Measurements from ENCODE around the gene BATF3. TPM values are rescaled to one million over a fixed set of nuclear protein-coding genes. Genes with fewer than 3 reads are reported as not detected.

BATF3 gene
- polyA plus RNA-seq, 1 of the 3 experiments (the other 2 are of a cell fraction): 0.76 TPM

DNA sequence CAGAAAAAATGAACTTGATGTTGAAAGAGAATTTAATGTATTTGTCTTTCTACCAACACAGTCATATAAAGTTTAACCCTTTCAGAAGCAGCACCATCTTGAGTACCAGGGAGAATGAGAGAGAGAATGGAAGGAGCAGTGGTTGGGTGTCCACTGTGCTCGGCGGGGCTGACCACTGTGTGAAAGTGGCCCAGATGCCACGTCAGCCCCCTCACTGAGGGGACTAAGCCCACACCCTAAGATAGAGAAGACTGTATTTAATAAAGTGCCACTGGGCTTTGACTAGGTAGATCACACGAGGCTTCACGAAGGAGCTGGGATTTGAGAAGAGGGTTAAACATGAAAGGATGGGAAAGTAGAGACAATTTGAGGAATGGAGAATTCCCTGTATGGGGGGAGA, 31.2 kb downstream of the BATF3 start:
- Histone ChIP-seq H3K4me1 (ENCODE audit: control insufficient read depth in 1 of 2, insufficient read depth in 2 of 2, low read depth in 1 of 2, low read length in 1 of 2) (peaks cover 29 to 51% of the 10 kb centered on the region in 2 experiments), H3F3A (replicated peaks; ENCODE audit: insufficient read depth) (peaks cover 21% of the 10 kb centered on the region), H3K27ac (ENCODE audit: low read depth in 2 of 2, low read length in 1 of 2) (peak overlapping the region; percentile 95 to 99), H4K20me1 (ENCODE audit: insufficient read depth) (no peaks in the 10 kb centered on the region), H2AFZ (ENCODE audit: low read depth) (peak overlapping the region; percentile 63; the same call in 1 of the 2 replicates), H3K9me3 (no peaks in the 10 kb centered on the region), H3K4me2 (peak overlapping the region; percentile 75), H3K9me2 (no peaks in the 10 kb centered on the region), H3K79me2 (ENCODE audit: insufficient read depth) (no peaks in the 10 kb centered on the region), H3K9ac (peak overlapping the region; percentile 78; the same call in 1 of the 2 replicates), H3K36me3 (replicated peaks in 1 of 2; ENCODE audit: control insufficient read depth in 1 of 2, insufficient read depth in 2 of 2, low read length in 1 of 2) (no peaks in the 10 kb centered on the region), H3K27me3 (ENCODE audit: insufficient read depth) (no peaks in the 10 kb centered on the region), H3K4me3 (ENCODE audit: low read depth in 2 of 2, low read length in 1 of 2) (peak overlapping the region; percentile 25 to 43; a peak in 2 of 4 replicates)
- no peak for TF ChIP-seq POLR2AphosphoS5 (IDR thresholded peaks at IDR 0.05; ENCODE audit: low read depth, low read length)
- no peak for TF ChIP-seq ELF1 (IDR thresholded peaks at IDR 0.05)
- TF ChIP-seq, protein P1, sequence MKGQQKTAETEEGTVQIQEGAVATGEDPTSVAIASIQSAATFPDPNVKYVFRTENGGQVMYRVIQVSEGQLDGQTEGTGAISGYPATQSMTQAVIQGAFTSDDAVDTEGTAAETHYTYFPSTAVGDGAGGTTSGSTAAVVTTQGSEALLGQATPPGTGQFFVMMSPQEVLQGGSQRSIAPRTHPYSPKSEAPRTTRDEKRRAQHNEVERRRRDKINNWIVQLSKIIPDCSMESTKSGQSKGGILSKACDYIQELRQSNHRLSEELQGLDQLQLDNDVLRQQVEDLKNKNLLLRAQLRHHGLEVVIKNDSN (IDR thresholded peaks at IDR 0.05; ENCODE audit: borderline replicate concordance, low read depth): no peak
- no peak for TF ChIP-seq EZH2phosphoT487 (IDR thresholded peaks at IDR 0.05; ENCODE audit: borderline replicate concordance, low read depth)
- TF ChIP-seq, protein P2, sequence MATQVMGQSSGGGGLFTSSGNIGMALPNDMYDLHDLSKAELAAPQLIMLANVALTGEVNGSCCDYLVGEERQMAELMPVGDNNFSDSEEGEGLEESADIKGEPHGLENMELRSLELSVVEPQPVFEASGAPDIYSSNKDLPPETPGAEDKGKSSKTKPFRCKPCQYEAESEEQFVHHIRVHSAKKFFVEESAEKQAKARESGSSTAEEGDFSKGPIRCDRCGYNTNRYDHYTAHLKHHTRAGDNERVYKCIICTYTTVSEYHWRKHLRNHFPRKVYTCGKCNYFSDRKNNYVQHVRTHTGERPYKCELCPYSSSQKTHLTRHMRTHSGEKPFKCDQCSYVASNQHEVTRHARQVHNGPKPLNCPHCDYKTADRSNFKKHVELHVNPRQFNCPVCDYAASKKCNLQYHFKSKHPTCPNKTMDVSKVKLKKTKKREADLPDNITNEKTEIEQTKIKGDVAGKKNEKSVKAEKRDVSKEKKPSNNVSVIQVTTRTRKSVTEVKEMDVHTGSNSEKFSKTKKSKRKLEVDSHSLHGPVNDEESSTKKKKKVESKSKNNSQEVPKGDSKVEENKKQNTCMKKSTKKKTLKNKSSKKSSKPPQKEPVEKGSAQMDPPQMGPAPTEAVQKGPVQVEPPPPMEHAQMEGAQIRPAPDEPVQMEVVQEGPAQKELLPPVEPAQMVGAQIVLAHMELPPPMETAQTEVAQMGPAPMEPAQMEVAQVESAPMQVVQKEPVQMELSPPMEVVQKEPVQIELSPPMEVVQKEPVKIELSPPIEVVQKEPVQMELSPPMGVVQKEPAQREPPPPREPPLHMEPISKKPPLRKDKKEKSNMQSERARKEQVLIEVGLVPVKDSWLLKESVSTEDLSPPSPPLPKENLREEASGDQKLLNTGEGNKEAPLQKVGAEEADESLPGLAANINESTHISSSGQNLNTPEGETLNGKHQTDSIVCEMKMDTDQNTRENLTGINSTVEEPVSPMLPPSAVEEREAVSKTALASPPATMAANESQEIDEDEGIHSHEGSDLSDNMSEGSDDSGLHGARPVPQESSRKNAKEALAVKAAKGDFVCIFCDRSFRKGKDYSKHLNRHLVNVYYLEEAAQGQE (IDR thresholded peaks at IDR 0.05; ENCODE audit: low read depth, low read length): no peak
- TF ChIP-seq GATA2 (CRISPR knock-in tag; IDR thresholded peaks at IDR 0.05): no peak
- TF ChIP-seq, protein P3, sequence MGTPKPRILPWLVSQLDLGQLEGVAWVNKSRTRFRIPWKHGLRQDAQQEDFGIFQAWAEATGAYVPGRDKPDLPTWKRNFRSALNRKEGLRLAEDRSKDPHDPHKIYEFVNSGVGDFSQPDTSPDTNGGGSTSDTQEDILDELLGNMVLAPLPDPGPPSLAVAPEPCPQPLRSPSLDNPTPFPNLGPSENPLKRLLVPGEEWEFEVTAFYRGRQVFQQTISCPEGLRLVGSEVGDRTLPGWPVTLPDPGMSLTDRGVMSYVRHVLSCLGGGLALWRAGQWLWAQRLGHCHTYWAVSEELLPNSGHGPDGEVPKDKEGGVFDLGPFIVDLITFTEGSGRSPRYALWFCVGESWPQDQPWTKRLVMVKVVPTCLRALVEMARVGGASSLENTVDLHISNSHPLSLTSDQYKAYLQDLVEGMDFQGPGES (IDR thresholded peaks at IDR 0.05; ENCODE audit: low read depth, low read length): no peak
- no peak for TF ChIP-seq YY1 (IDR thresholded peaks at IDR 0.05; ENCODE audit: low read depth)
- TF ChIP-seq, protein P4, sequence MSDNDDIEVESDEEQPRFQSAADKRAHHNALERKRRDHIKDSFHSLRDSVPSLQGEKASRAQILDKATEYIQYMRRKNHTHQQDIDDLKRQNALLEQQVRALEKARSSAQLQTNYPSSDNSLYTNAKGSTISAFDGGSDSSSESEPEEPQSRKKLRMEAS (IDR thresholded peaks at IDR 0.05; ENCODE audit: low read depth): no peak
- no peak for TF ChIP-seq FOXJ3 (CRISPR knock-in tag; IDR thresholded peaks at IDR 0.05)
- TF ChIP-seq, protein P5, sequence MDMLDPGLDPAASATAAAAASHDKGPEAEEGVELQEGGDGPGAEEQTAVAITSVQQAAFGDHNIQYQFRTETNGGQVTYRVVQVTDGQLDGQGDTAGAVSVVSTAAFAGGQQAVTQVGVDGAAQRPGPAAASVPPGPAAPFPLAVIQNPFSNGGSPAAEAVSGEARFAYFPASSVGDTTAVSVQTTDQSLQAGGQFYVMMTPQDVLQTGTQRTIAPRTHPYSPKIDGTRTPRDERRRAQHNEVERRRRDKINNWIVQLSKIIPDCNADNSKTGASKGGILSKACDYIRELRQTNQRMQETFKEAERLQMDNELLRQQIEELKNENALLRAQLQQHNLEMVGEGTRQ (IDR thresholded peaks at IDR 0.05; ENCODE audit: borderline replicate concordance, low read depth, low read length): no peak
- TF ChIP-seq CHD2 (IDR thresholded peaks at IDR 0.05; ENCODE audit: low read length, partially characterized antibody): no peak
- no peak for TF ChIP-seq RFX5 (IDR thresholded peaks at IDR 0.05; ENCODE audit: low read length)
- POLR2A ChIA-PET: interaction anchor here (3.6 kb wide), 1 partner anchor 60 kb away, joined by 41 read pairs; the partner anchor contains the start of gene ATF3
- 92% methylated on average over 5 of the region's 5 CpGs for WGBS (ENCODE audit: low lambda C conversion rate)
- DNase-seq: no peak
- CTCF ChIA-PET: interaction anchor here (0.8 to 6.0 kb wide), 10 partner anchors 9 to 190 kb away, joined by 3 to 51 read pairs (median 4); partner anchors contain the start of gene ATF3
